ENCODE data around the gene TNKS1BP1.

- no peak for TF ChIP-seq CTCF (IDR thresholded peaks at IDR 0.05; ENCODE audit: low read depth, low read length, missing input control)
- no peak for TF ChIP-seq FOXA1 (IDR thresholded peaks at IDR 0.05)
- no peak for TF ChIP-seq TAF1 (conservative IDR thresholded peaks at IDR 0.05)
- TF ChIP-seq ZBTB33 (IDR thresholded peaks at IDR 0.05) = no peak
- no peak for TF ChIP-seq GABPA (IDR thresholded peaks at IDR 0.05 in 1 of 2, conservative IDR thresholded peaks at IDR 0.05 in 1 of 2)
- no peak for TF ChIP-seq JUND (IDR thresholded peaks at IDR 0.05)
- no peak for TF ChIP-seq ATF3 (IDR thresholded peaks at IDR 0.05)
- no peak for TF ChIP-seq SP1 (IDR thresholded peaks at IDR 0.05)
- TF ChIP-seq EGR1 (IDR thresholded peaks at IDR 0.05; ENCODE audit: low read depth in 2 of 2) = no peak
- TF ChIP-seq RAD21 (IDR thresholded peaks at IDR 0.05) = no peak
- no peak for TF ChIP-seq FOXA2 (IDR thresholded peaks at IDR 0.05)
- TF ChIP-seq REST (IDR thresholded peaks at IDR 0.05) = no peak
- no peak for TF ChIP-seq YY1 (IDR thresholded peaks at IDR 0.05)
- TF ChIP-seq MAX (IDR thresholded peaks at IDR 0.05) = no peak
These were observed 24.0 kb upstream of the TNKS1BP1 start for GRCh38 chr11:57348636-57349313.

Measured in liver (tissue), 3 donors.